GM06990 (cell line): ENCODE results near the gene LRBA.

Experiments used
- DNase-seq: peaks from one replicate; pipeline ENCODE4 v3.0.0-alpha.2; 2011; ENCODE audit not compliant: insufficient read length; ENCODE audit errors: extremely low read depth
- H3K27me3 ChIP-seq: replicated peaks from 2 replicates; pipeline ENCODE4 v1.6.0; 2011; ENCODE audit warnings: low read length; ENCODE audit not compliant: control insufficient read depth, insufficient read depth
- H3K36me3 ChIP-seq: 2 replicates; pipeline ENCODE4 v1.5.1; 2011; ENCODE audit warnings: low read length; ENCODE audit not compliant: control insufficient read depth, insufficient read depth
- H3K4me3 ChIP-seq: replicated peaks from 2 replicates; pipeline ENCODE4 v1.5.1; 2011; ENCODE audit warnings: low read depth, mild to moderate bottlenecking, control low read depth, low read length
- TF ChIP-seq, protein P1 (sequence below): IDR thresholded peaks from 2 replicates; pipeline ENCODE4 v1.5.1; 2011; ENCODE audit warnings: low read length, control low read depth, mild to moderate bottlenecking, inconsistent platforms; ENCODE audit not compliant: insufficient read depth, poor library complexity, severe bottlenecking

Gene LRBA

DNA sequence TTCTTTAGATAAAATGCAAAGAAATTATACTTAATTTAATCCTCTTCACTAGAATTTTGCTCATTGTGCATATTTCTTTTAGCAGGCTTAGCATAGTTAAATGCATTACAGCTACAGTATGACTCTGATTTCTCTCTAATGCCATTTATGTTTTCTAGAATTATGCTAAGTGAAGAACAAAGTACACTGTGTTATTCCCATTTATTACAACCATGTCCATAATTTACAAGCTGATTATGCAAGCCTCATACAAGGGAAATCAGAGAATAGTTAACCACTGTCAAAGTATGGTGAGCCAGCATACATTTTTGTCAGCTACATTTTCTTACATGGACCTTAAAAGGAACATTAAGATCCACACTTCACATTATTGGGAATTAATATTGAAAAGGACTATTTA is 334.0 kb downstream of the LRBA start:
- no peak for DNase-seq
- TF ChIP-seq, protein P1, sequence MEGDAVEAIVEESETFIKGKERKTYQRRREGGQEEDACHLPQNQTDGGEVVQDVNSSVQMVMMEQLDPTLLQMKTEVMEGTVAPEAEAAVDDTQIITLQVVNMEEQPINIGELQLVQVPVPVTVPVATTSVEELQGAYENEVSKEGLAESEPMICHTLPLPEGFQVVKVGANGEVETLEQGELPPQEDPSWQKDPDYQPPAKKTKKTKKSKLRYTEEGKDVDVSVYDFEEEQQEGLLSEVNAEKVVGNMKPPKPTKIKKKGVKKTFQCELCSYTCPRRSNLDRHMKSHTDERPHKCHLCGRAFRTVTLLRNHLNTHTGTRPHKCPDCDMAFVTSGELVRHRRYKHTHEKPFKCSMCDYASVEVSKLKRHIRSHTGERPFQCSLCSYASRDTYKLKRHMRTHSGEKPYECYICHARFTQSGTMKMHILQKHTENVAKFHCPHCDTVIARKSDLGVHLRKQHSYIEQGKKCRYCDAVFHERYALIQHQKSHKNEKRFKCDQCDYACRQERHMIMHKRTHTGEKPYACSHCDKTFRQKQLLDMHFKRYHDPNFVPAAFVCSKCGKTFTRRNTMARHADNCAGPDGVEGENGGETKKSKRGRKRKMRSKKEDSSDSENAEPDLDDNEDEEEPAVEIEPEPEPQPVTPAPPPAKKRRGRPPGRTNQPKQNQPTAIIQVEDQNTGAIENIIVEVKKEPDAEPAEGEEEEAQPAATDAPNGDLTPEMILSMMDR = no peak
- Histone ChIP-seq H3K27me3 (no peaks in the 10 kb centered on the region), H3K4me3 (no peak overlapping the region), H3K36me3 (no peaks in the 10 kb centered on the region)

DNA sequence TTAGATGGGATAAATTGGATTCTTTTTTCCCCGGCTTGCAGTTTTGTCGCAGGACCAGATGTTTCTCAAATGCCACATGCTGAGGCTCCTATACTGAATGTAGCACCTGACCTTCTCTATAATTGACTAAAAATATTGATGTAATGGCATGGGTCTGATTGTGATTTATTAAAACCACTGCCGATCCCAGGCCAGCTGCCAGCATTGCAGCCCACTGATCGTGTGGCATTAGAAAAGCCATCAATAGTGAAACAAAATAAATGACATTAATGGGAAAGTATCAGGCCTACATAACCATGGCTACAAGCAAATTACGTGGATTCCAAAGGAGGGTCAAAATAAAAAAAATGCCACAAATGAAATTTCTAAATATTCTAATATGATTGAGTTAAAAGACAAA is 334.4 kb downstream of the LRBA start:
- Histone ChIP-seq H3K27me3 (no peaks in the 10 kb centered on the region), H3K36me3 (no peaks in the 10 kb centered on the region), H3K4me3 (no peak overlapping the region)
- no peak for DNase-seq
- TF ChIP-seq, protein P1 = no peak

DNA sequence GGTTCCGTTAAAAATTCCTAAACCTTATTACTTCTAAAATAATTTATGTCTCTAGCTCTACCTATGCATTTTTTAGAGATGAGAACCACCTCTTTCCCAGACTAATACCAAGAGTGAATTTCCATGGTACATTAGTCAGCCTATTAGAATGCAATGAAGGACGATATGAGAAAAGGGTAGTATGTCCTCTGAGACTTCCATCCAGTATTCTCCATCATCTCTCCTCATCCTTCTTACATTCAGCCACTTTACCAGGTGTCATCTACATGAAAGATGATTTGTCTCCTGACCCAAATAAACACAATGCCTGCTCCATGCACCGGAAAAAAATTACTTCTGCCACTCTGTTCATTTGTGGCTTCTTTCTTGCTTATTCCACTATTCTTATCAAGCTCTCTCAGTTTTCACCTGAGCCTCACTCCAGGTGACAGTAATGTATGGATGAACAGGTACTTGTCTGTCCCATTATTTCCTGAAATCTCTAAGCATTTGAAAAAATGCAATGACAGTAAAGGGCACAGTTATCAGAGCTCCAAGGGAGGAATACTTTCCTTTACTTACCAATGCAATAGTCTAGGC is 335.2 kb downstream of the LRBA start:
- Histone ChIP-seq H3K27me3 (no peaks in the 10 kb centered on the region), H3K4me3 (no peak overlapping the region), H3K36me3 (no peaks in the 10 kb centered on the region)
- TF ChIP-seq, protein P1 = no peak
- no peak for DNase-seq

- no peak overlapping the region for H3K4me3 ChIP-seq
- DNase-seq = no peak
- H3K27me3 ChIP-seq = no peaks in the 10 kb centered on the region
- TF ChIP-seq, protein P1 = no peak
- H3K36me3 ChIP-seq = no peaks in the 10 kb centered on the region
These were observed 335.9 kb downstream of the LRBA start for GRCh38 chr4:150679018-150679764.

GRCh38 chr4:150673793-150674192 is 341.3 kb downstream of the LRBA start:
- Histone ChIP-seq H3K36me3 (no peaks in the 10 kb centered on the region), H3K4me3 (no peak overlapping the region), H3K27me3 (no peaks in the 10 kb centered on the region)
- TF ChIP-seq, protein P1 = no peak
- DNase-seq = no peak
